K562 (cell line): ENCODE measurements around the gene SHH. TPM values are rescaled to one million over a fixed set of nuclear protein-coding genes. Genes with fewer than 3 reads are reported as not detected.

ENCODE experiments used
- ATAC-seq: fragments of 200-7000 bp; cut with Tn5 transposase; 3 replicates; pipeline ENCODE4 v1.9.1; 2020; ENCODE audit warnings: moderate library complexity
- BruUV-seq: library from RNA; stranded (reverse); fragments of 400-500 nt; replicated peaks from 2 replicates; lab custom pipeline; 2021; lab: Mats Ljungman, UMichigan
- CTCF ChIA-PET: fragments of 300-600 bp; formaldehyde crosslinking; extraction: SDS; loops from one replicate; lab custom pipeline; 2021; ENCODE audit warnings: low intra/inter-chr PET ratio; lab: Yijun Ruan, JAX
- POLR2A ChIA-PET: fragments of 300-600, 350-650 bp; sonication (Branson Sonifier 250); formaldehyde crosslinking; extraction: SDS; loops from one replicate; lab custom pipeline; 2021; ENCODE audit warnings: antibody characterized with exemption, inconsistent platforms; lab: Yijun Ruan, JAX
- DNase-seq, 4 experiments: peaks; one replicate each; pipeline versions ENCODE4 v3.0.0 to v3.0.0-alpha.2; 2011 to 2018; ENCODE audit warnings: low spot score in 3 of 4, mixed read lengths in 3 of 4; ENCODE audit errors: extremely low read depth in 1 of 4
- FAIRE-seq: peaks from 2 replicates; lab custom pipeline; 2011; peaks lifted over from hg19 to GRCh38; lab: Jason Lieb, UNC
- H2AFZ ChIP-seq: 2 replicates; pipeline ENCODE4 v1.6.0; 2011; ENCODE audit warnings: low read depth, low read length, control low read depth, inconsistent platforms
- H3K27ac ChIP-seq: fragments of 200-600 bp; 3 replicates; pipeline ENCODE4 v1.8.0; 2011; ENCODE audit warnings: low read depth, mild to moderate bottlenecking, control low read depth, inconsistent platforms, low read length, moderate library complexity, mixed read lengths; ENCODE audit errors: extremely low read depth
- H3K27me3 ChIP-seq, 2 experiments: fragments of 300-600 bp in 1 of 2; 2 replicates in 1 of 2; 3 replicates in 1 of 2; pipeline versions ENCODE4 v1.6.0 to v1.8.0; 2011; ENCODE audit warnings: inconsistent platforms in 2 of 2, low read length in 2 of 2, mild to moderate bottlenecking in 1 of 2, mixed read lengths in 1 of 2, moderate library complexity in 1 of 2; ENCODE audit not compliant: control insufficient read depth in 2 of 2, insufficient read depth in 2 of 2
- H3K36me3 ChIP-seq: fragments of 300-600 bp; 3 replicates; pipeline ENCODE4 v1.8.0; 2011; ENCODE audit warnings: mild to moderate bottlenecking, low read length, inconsistent platforms; ENCODE audit not compliant: control insufficient read depth, insufficient read depth
- H3K4me1 ChIP-seq, 2 experiments: fragments of 200-600 bp in 1 of 2; replicated peaks in 1 of 2; 2 replicates in 1 of 2; 3 replicates in 1 of 2; pipeline versions ENCODE4 v1.5.1 to v1.8.0; 2011; ENCODE audit warnings: inconsistent platforms in 2 of 2, low read length in 2 of 2, mild to moderate bottlenecking in 1 of 2, mixed read lengths in 1 of 2, moderate library complexity in 1 of 2; ENCODE audit not compliant: control insufficient read depth in 2 of 2, insufficient read depth in 2 of 2
- H3K4me2 ChIP-seq: 2 replicates; pipeline ENCODE4 v1.6.1; 2011; ENCODE audit warnings: low read length, control low read depth, inconsistent platforms, mixed read lengths; ENCODE audit not compliant: insufficient read depth
- H3K4me3 ChIP-seq: fragments of 200-600 bp; sonication (generic), shearing (Covaris generic); 2 replicates; pipeline ENCODE4 v1.5.1; 2016; ENCODE audit warnings: control low read depth, inconsistent platforms
- H3K79me2 ChIP-seq: fragments of 200-600 bp; 3 replicates; pipeline ENCODE4 v1.8.0; 2011; ENCODE audit warnings: low read length, inconsistent platforms; ENCODE audit not compliant: control insufficient read depth, insufficient read depth
- H3K9ac ChIP-seq, 2 experiments: 2 replicates each; pipeline versions ENCODE4 v1.6.0 to v1.6.1; 2011; ENCODE audit warnings: low read depth in 2 of 2, low read length in 2 of 2, control low read depth in 1 of 2, inconsistent platforms in 1 of 2, mild to moderate bottlenecking in 1 of 2, mixed read lengths in 1 of 2; ENCODE audit not compliant: insufficient read depth in 1 of 2
- H3K9me1 ChIP-seq: one replicate; pipeline ENCODE4 v1.6.0; 2011; ENCODE audit warnings: inconsistent platforms, mild to moderate bottlenecking, low read length, moderate library complexity; ENCODE audit not compliant: control insufficient read depth, insufficient read depth
- H3K9me3 ChIP-seq: replicated peaks from 2 replicates; pipeline ENCODE4 v1.5.1; 2011; ENCODE audit warnings: low read depth, low read length, inconsistent platforms; ENCODE audit not compliant: control insufficient read depth, insufficient read depth
- H4K20me1 ChIP-seq: replicated peaks from 2 replicates; pipeline ENCODE4 v1.6.1; 2011; ENCODE audit warnings: low read length, inconsistent platforms, mixed read lengths; ENCODE audit not compliant: control insufficient read depth, insufficient read depth
- FOXK2 ChIP-seq, 2 experiments: fragments of 450-650 bp; IDR thresholded peaks in 1 of 2; conservative IDR thresholded peaks in 1 of 2; 2 replicates each; pipeline ENCODE4 v1.6.1; 2016; ENCODE audit warnings: low read depth in 2 of 2, mild to moderate bottlenecking in 1 of 2
- GABPA ChIP-seq: fragments of 200-800 bp; sonication (Bioruptor generic); conservative IDR thresholded peaks from 2 replicates; pipeline ENCODE4 v1.6.1; 2016; ENCODE audit warnings: low read depth, missing genetic modification characterization, missing compliant biosample characterization
- L3MBTL2 ChIP-seq: fragments of 450-650 bp; IDR thresholded peaks from 2 replicates; pipeline ENCODE4 v1.6.1; 2016; ENCODE audit warnings: mild to moderate bottlenecking, moderate library complexity
- MXI1 ChIP-seq: IDR thresholded peaks from 2 replicates; pipeline ENCODE4 v1.6.1; 2011; ENCODE audit warnings: low read depth, mild to moderate bottlenecking, improper control_type of control experiment, low read length
- SMARCB1 ChIP-seq: IDR thresholded peaks from 2 replicates; pipeline ENCODE4 v1.6.1; 2011; ENCODE audit warnings: improper control_type of control experiment, low read depth; ENCODE audit not compliant: insufficient read length
- TAF7 ChIP-seq: fragments of 450-650 bp; IDR thresholded peaks from 2 replicates; pipeline ENCODE4 v1.6.1; 2016; ENCODE audit warnings: missing genetic modification characterization, missing compliant biosample characterization
- TSC22D4 ChIP-seq: fragments of 450-650 bp; IDR thresholded peaks from 2 replicates; pipeline ENCODE4 v1.6.1; 2016; ENCODE audit warnings: missing genetic modification characterization, missing biosample characterization, control low read depth
- ZNF224 ChIP-seq: sonication (generic); formaldehyde crosslinking; IDR thresholded peaks from 2 replicates; pipeline ENCODE4 v1.8.0; 2022; ENCODE audit warnings: mild to moderate bottlenecking, missing genetic modification reagents
- ZNF561 ChIP-seq: fragments of 450-650 bp; formaldehyde crosslinking; conservative IDR thresholded peaks from 2 replicates; pipeline ENCODE4 v1.4.0; 2020; ENCODE audit warnings: mild to moderate bottlenecking, moderate library complexity
- whole genome bisulfite sequencing: fragments of 100-300 bp; shearing (Covaris generic); methylation state at CpG from one replicate; pipeline ENCODE4 v1.1.6; 2016; ENCODE audit warnings: low coverage, mixed read lengths; ENCODE audit not compliant: insufficient coverage; ENCODE audit errors: missing lambda C conversion rate; 5-methylcytosine and 5-hydroxymethylcytosine counted together
- in situ Hi-C: fragments of 300-500 bp; cut with MboI; formaldehyde crosslinking; loops from 4 replicates; pipeline ENCODE4 v1.15.0; 2018; ENCODE audit warnings: inconsistent platforms, mixed read lengths
- intact Hi-C: fragments of 100-400 bp; cut with micrococcal nuclease; formaldehyde crosslinking; loops from 2 replicates; pipeline ENCODE4 v1.14.2; 2022
- polyA plus RNA-seq, 8 experiments: library from polyadenylated mRNA; depleted of rRNA in 4 of 8; stranded (reverse) in 5 of 8; unstranded in 3 of 8; fragments of >200 nt; fragmentation: Nextera tagmentation in 2 of 8; fragmentation: Illumina TruSeq in 1 of 8; extraction: Ambion mirVana in 2 of 8; extraction: Trizol in 1 of 8; gene quantifications; 2 replicates each; pipeline versions ENCODE4 v1.2.1 to v1.2.3, GENCODE V29; 2011 to 2014; ENCODE audit warnings: inconsistent platforms in 1 of 8, missing spikeins in 1 of 8
- total RNA-seq, 7 experiments: library from RNA; depleted of rRNA in 6 of 7; stranded (reverse); fragments of >200 nt in 6 of 7; fragmentation: Illumina TruSeq in 2 of 7; extraction: Trizol in 2 of 7; gene quantifications; 2 replicates each; pipeline versions ENCODE4 v1.2.1 to v1.2.3, GENCODE V29; 2011 to 2021; ENCODE audit warnings: low replicate concordance in 1 of 7

The SHH gene
- total and polyA plus RNA-seq, 9 of the 15 experiments (the other 6 are each of a cell fraction or from before 2014, with no cell fraction given) = 0.09 TPM; not detected in 8

- no peaks in the 10 kb centered on the region for H3K4me1 ChIP-seq
- WGBS = 93% methylated on average over 6 of the region's 6 CpGs
- H3K27me3 ChIP-seq = no peaks in the 10 kb centered on the region
- in situ Hi-C loops = loop anchor here (25.0 kb wide), 1 partner anchor 383 kb away; no protein-coding TSS in a partner anchor
- no peak overlapping the region for H2AFZ ChIP-seq
- intact Hi-C loops = no loop called here
- BruUV-seq = no TSS peak
- H3K9ac ChIP-seq = peak overlapping the region in 1 of 2 experiments; percentile 23; a peak in 1 of 4 replicates
- TF ChIP-seq GABPA (tag) (no peak), MXI1 (no peak), L3MBTL2 (no peak), ZNF561 (CRISPR knock-in tag) (no peak), TAF7 (tag) (no peak), ZNF224 (CRISPR knock-in tag) (no peak), TSC22D4 (tag) (no peak), SMARCB1 (no peak), FOXK2 (conservative IDR thresholded peaks at IDR 0.05 in 1 of 2, IDR thresholded peaks at IDR 0.05 in 1 of 2; ENCODE audit: low read depth in 2 of 2) (no peak)
- TF ChIP-seq, all 486 proteins: peak for 0
- FAIRE-seq (no peak), DNase-seq (no peak), ATAC-seq (no peak)
- Histone ChIP-seq H3K4me2 (no peak overlapping the region), H3K79me2 (no peaks in the 10 kb centered on the region), H3K4me3 (no peak overlapping the region), H3K36me3 (peaks cover 93% of the 10 kb centered on the region), H3K9me1 (peaks cover 3% of the 10 kb centered on the region), H3K27ac (no peak overlapping the region), H3K9me3 (no peaks in the 10 kb centered on the region), H4K20me1 (peaks cover 11% of the 10 kb centered on the region)
- ChIA-PET POLR2A (interaction anchor here (0.6 to 1.3 kb wide), 4 partner anchors 8 to 565 kb away, joined by 3 to 4 read pairs (median 3); no protein-coding TSS in a partner anchor), CTCF (interaction anchor here (0.7 to 4.0 kb wide), 2 partner anchors 171 to 1062 kb away, joined by 3 to 32 read pairs; no protein-coding TSS in a partner anchor)
Measured at GRCh38 chr7:155770241-155770640, 42.0 kb downstream of the SHH start.
